ENCODE measurements around the gene CENPP.

DNA sequence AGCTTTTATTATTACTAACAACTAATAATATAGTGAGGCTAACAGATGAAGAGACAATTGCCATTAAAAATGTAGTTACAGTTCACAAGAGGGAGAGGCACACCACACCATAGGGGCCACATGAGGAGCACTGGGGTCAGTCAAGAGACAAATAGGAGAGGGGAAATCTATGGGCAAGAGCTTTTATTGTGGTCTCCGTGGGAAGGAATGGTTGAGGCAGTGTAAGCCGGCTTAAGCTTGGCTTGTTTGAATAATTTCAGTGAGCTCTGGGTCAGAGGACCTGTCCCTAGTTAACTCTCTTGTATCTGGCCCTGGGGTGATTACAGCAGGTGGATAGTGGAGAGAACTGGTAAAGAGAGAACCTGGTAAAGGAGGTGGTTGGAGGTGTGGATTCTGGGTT, 43.3 kb downstream of the CENPP start:
- TF ChIP-seq, protein P1, sequence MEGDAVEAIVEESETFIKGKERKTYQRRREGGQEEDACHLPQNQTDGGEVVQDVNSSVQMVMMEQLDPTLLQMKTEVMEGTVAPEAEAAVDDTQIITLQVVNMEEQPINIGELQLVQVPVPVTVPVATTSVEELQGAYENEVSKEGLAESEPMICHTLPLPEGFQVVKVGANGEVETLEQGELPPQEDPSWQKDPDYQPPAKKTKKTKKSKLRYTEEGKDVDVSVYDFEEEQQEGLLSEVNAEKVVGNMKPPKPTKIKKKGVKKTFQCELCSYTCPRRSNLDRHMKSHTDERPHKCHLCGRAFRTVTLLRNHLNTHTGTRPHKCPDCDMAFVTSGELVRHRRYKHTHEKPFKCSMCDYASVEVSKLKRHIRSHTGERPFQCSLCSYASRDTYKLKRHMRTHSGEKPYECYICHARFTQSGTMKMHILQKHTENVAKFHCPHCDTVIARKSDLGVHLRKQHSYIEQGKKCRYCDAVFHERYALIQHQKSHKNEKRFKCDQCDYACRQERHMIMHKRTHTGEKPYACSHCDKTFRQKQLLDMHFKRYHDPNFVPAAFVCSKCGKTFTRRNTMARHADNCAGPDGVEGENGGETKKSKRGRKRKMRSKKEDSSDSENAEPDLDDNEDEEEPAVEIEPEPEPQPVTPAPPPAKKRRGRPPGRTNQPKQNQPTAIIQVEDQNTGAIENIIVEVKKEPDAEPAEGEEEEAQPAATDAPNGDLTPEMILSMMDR (IDR thresholded peaks at IDR 0.05), result no peak
- TF ChIP-seq POLR2A (IDR thresholded peaks at IDR 0.05), result no peak
